ENCODE results near the gene PACS1. TPM values are rescaled to one million over a fixed set of nuclear protein-coding genes. Genes with fewer than 3 reads are reported as not detected.

Gene PACS1
- total RNA-seq, 1 experiment from 2014 or later = 41.1 TPM

DNA sequence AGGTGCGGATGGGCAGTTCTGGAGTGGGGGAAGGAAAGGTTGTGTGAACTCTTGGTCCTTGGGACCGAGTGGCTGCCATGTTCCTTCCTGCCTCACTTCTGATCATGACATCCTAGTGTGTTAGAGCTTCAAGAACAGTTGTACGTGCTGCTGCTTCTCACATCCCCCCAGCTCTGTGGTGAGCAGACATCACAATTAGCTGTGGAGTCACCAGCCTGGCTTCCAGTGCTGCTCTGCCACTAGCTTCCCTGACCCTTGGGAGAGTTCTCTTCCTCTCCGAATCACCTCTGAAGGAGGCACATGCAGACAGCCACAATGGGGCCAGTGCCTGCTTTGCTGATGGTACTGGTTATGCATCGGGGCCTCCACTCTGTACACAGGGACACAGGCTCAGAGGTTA lies 192.1 kb downstream of the PACS1 start:
- Histone ChIP-seq H3K4me1 (ENCODE audit: control insufficient read depth in 1 of 2, insufficient read depth in 2 of 2, low read length in 2 of 2) (peaks cover 5 to 21% of the 10 kb centered on the region in 2 experiments), H3K27ac (ENCODE audit: low read depth, low read length) (no peak overlapping the region), H3K27me3 (ENCODE audit: insufficient read depth, low read length) (no peaks in the 10 kb centered on the region), H4K20me1 (ENCODE audit: insufficient read depth) (no peaks in the 10 kb centered on the region), H3K9me2 (ENCODE audit: insufficient read depth) (no peaks in the 10 kb centered on the region), H3K79me2 (ENCODE audit: insufficient read depth, low read length) (peaks cover 20% of the 10 kb centered on the region; the same call in 1 of the 2 replicates), H2AFZ (ENCODE audit: low read depth, low read length, poor library complexity, severe bottlenecking) (no peak overlapping the region), H3K9me3 (ENCODE audit: control insufficient read depth in 1 of 2, insufficient read depth in 1 of 2, low read depth in 1 of 2, low read length in 2 of 2) (no peaks in the 10 kb centered on the region), H3K36me3 (ENCODE audit: control insufficient read depth in 1 of 2, insufficient read depth in 2 of 2, low read length in 2 of 2) (peaks cover 6 to 12% of the 10 kb centered on the region in 2 experiments), H3K4me2 (ENCODE audit: low read length) (no peak overlapping the region), H3K9ac (ENCODE audit: low read length) (no peak overlapping the region), H3K4me3 (replicated peaks in 1 of 2; ENCODE audit: low read depth in 1 of 2, low read length in 2 of 2) (no peak overlapping the region)
- ChIA-PET RAD21 (ENCODE audit: low non-redundant PET in 1 of 2, low total read pairs in 2 of 2, uncharacterized antibody in 2 of 2, unreplicated experiment in 2 of 2) (no interaction called here), CTCF (no interaction called here), POLR2A (interaction anchor here (0.6 kb wide), 1 partner anchor 76 kb away, joined by 3 read pairs; no protein-coding TSS in a partner anchor)
- DNase-seq (ENCODE audit: low read depth, low spot score) = no peak
- BruUV-seq (replicated peaks) = no TSS peak
- no peak for ATAC-seq
- TF ChIP-seq EGR1 (IDR thresholded peaks at IDR 0.05; ENCODE audit: low read depth) (no peak), CBX3 (IDR thresholded peaks at IDR 0.05; ENCODE audit: low read depth) (no peak), RAD21 (IDR thresholded peaks at IDR 0.05; ENCODE audit: low read depth) (no peak), EZH2phosphoT487 (IDR thresholded peaks at IDR 0.05; ENCODE audit: borderline replicate concordance) (no peak), SP1 (IDR thresholded peaks at IDR 0.05; ENCODE audit: low read depth) (no peak), EZH2 (IDR thresholded peaks at IDR 0.05) (no peak), POLR2AphosphoS5 (IDR thresholded peaks at IDR 0.05; ENCODE audit: low read depth, low read length) (no peak), ATF3 (IDR thresholded peaks at IDR 0.05) (no peak), MAX (IDR thresholded peaks at IDR 0.05) (no peak), SRF (IDR thresholded peaks at IDR 0.05; ENCODE audit: low read depth) (no peak), YY1 (IDR thresholded peaks at IDR 0.05; ENCODE audit: extremely low read depth, insufficient replicate concordance, low read depth, low read length) (no peak), JUND (IDR thresholded peaks at IDR 0.05) (no peak)
- TF ChIP-seq, protein P1, sequence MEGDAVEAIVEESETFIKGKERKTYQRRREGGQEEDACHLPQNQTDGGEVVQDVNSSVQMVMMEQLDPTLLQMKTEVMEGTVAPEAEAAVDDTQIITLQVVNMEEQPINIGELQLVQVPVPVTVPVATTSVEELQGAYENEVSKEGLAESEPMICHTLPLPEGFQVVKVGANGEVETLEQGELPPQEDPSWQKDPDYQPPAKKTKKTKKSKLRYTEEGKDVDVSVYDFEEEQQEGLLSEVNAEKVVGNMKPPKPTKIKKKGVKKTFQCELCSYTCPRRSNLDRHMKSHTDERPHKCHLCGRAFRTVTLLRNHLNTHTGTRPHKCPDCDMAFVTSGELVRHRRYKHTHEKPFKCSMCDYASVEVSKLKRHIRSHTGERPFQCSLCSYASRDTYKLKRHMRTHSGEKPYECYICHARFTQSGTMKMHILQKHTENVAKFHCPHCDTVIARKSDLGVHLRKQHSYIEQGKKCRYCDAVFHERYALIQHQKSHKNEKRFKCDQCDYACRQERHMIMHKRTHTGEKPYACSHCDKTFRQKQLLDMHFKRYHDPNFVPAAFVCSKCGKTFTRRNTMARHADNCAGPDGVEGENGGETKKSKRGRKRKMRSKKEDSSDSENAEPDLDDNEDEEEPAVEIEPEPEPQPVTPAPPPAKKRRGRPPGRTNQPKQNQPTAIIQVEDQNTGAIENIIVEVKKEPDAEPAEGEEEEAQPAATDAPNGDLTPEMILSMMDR (IDR thresholded peaks at IDR 0.05 in 2 of 3, conservative IDR thresholded peaks at IDR 0.05 in 1 of 3; ENCODE audit: borderline replicate concordance in 1 of 3, insufficient read depth in 1 of 3, low read depth in 2 of 3, low read length in 2 of 3) = no peak
- intact Hi-C loops (cut with micrococcal nuclease) = no loop called here

All from HCT116 (cell line).